NOMO-1 (cell line): ENCODE measurements around the gene CLCN2.
A peak's percentile ranks its signal among the peaks of the same experiment; 100 is the strongest.

Experiments used
- DNase-seq, 2 experiments: peaks; one replicate each; lab custom pipeline; 2025; ENCODE audit not compliant: unreplicated experiment in 2 of 2; lab: John Stamatoyannopoulos, UW

CLCN2 gene

DNA sequence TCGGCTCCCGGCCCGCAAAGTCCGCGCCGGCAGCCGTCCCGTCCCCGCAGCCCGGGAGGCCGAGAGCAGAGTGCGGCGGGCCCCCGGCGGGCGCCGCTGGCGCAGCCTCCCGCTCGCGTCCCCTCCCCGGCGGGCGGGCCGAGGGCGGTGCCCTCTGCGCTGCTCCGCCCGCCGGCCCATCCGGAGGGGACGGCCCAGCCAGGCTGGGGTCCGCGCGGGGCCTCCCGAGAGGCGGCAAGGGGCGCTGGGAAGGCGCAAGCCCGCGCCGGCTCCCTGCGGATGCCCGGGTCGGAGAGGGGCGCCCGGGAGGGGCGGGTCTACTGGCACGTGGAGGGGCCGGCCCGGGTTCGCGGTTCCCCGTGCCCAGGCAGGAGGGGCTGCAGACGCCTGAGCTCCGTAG, at the start of gene CLCN2, which contains the start of gene POLR2H:
CLCN2 (minus strand) TSS at position 74 of the 400 bp plus-strand sequence. CDS start 126 bp downstream, outside the sequence.
POLR2H (plus strand) TSS at position 179 of the 400 bp plus-strand sequence. CDS start 1,783 bp downstream, outside the sequence.
- DNase-seq: peak; percentile 50 to 79

DNA sequence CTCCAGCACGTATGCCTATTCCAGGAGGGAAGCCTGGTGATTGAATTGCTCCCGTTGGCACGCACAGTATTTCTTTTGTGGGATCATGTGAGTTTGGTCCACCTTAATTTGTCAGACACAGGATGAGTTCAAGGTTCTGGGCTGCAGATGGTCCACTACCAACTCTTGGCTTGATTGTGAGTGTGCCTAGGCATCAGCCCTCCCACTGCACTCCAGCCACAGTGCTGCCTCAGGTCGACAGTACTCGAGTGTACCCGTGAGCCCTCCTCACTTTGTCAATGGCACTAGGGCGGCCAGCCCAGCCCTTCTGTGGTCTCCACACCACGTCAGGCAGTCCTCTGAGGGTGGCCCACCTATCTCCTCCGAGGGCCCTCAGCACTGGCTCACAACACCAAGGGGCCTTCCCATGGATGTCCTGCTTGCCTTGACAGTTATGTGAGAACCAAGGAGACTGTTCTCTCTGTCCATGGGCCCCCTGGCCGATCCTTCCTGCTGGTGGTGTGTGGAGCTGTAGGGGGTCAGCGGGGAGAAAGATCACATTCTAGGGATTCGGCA, 48.6 kb upstream of the CLCN2 start:
- no peak for DNase-seq

DNA sequence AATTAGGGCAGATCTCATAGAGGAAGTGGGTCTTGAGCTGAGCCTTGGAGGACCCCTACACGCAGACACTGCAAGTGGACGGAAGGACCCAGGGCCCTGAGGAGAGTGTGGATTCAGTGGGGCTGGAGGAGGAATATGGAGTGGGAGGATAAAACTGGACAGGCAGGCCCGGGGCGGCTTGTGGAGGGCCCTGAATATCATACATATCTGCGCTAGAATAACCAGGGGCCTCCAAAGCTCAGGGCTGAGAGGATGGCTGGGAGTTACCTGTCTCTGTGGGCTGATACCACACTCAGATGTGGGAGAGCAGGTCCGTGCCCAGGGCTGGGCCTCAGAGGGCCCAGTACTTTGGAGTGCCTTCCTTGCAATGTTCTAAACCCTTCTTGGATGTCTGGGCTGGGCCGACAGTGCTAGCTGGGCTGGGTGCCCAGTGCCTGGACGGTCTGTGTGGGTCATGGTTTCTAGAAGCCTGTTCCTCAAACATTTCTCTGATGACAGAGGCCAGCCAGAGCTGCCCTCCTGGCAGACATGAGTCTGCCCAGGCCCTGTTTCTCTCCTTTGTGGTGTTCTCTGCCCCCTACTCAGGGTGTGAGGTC, 48.0 kb upstream of the CLCN2 start:
- no peak for DNase-seq

DNA sequence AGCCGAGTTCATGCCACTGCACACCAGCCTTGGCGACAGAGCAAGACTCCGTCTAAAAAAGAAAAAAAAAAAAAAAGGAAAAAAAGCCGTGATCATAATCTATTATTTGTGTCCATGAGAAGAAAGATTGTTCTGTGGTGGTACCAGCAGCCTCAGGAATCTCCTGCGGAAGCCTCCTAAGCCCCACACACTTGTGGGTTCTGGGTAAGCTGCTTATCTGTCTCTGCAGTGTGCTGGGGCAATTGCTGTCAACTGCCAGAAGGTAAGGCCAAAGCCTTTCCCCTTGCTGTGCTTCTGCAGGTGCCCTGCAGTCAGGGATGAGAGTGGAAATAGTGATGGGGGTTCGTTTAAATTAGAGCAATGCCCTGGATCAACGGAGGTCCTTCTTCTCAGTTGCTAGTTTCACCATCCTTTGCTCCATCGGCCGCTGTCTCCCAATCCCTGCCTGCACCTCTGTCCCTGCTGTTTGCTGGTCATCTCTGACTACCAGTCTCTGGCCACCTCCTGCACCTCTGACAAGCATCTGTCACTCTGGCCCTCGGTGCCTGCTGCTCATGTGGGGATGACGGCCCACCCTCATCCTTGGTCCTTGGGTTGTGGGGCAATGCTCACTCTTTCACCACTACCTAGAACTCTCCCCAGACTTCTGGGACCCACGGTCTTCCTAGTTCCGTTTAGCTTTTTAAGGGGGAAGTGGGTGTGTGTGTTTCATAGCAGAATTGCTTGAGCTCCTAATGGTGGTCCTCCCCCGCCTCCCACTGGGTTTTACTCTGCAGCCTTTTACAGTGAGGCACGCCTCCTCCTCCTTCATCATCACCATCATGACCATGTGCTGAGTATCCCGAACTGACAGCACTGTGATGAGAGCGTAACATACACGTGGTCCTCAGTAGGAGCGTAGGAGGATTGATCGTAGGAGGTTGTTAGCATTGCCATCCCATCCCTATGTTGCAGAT, 43.9 kb upstream of the CLCN2 start:
- no peak for DNase-seq

DNA sequence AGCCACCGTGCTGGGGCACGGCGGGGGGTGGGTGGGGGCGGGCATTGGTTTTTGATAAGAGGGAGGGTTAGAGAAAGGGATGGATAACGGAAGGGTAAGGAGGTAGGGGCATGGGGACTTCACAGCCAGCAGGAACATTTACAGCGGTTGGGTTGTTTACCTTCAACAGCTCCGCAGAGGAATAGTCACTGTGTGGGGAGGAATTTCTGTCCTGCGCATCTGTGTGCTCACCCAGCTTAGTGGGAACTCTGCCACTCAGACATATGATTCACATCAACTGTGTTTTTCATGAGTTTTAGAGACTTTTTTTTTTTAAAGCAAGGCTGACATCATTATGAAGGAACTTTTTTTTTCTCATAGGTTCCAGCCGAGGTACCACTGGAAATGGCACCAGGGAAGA, 38.0 kb upstream of the CLCN2 start:
- no peak for DNase-seq

DNA sequence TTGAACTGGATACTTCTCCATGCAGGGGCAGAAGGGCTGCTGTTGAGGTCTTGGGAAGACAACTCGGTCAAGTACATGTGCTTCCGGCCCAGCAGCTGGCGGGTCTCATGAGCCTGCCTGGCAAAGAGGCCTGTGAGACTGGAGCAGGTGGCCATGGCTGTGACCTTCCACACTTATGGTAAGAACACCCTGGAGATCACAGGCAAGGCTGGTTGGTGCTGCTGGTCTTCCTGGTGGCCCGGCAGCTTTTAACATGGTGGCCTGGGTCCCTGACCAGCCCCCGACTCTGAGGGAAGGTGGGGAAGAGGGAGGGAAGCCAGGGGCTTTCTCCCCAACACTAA, 33.9 kb upstream of the CLCN2 start:
- no peak for DNase-seq

DNA sequence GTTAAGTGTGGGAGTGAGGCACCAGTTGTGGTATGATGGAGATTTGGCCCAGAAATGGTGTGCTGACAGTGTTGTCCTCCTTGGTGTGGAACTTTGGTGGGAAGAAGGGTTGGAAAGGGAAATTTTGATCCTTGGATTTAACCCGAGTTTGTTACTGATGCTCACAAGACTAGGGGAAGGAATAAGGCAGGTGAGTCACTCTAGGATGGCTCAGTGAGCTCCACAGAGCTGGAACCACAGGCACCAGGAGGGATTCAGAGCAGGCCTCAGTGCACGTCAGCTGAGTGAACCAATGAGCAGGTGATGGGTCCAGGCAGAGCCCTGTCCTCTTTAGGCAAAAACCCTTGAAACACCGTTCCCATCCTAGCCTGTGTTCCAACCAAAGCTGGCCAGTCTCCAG, 29.9 kb upstream of the CLCN2 start:
- no peak for DNase-seq

DNA sequence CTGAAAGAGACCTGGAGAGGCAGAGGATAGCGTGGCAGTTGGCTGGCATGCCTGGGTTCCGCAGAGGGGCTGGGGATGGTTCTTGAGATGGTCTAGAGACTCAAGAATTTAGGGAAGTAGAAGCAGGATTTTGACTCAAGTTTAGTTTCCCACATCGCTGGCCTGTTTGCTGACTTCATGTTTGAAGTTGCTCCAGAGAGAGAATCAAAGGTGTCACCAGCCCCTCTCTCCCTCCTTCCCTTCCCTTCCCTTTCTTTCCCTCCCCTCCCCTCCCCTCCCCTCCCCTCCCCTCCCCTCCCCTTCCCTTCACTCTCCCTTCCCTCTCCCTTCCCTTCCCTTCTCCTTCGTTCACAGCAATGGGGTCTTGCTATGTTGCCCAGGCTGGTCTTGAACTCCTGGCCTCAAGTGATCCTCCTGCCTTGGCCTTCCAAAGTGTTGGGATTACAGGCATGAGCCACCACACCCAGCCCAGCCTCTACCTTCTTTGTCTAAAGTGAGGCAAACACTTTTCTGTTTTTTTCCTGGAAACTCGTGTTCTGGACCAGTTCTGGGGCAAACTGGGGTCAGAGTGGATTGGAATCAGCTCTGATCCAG, 28.6 kb upstream of the CLCN2 start:
- DNase-seq: peak in 1 of 2 experiments; percentile 42

DNA sequence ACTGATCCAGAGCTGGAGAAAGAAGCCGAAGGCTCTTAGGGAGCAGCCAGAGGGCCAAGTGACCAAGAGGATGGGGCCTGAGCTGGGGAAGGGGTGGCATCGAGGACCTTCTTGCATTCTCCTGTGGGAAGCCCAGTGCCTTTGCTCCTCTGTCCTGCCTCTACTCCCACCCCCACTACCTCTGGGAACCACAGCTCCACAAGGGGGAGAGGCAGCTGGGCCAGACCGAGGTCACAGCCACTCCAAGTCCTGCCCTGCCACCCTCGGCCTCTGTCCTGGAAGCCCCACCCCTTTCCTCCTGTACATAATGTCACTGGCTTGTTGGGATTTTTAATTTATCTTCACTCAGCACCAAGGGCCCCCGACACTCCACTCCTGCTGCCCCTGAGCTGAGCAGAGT, 28.0 kb upstream of the CLCN2 start:
- DNase-seq: no peak

DNA sequence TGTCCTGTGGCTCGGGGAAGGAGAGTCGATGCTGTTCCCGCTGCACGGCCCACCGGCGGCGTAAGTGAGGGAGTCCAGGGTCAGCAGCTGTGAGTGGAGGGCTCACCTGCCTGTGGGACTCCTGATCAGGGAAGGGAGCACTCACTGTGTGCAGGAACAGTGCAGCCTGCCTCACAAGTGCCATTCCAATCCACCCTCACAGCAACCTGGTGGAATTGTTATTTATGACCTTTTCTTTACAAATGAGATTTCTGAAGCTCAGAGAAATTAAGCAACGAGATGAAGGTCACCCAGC, 27.5 kb upstream of the CLCN2 start:
- DNase-seq: no peak

DNA sequence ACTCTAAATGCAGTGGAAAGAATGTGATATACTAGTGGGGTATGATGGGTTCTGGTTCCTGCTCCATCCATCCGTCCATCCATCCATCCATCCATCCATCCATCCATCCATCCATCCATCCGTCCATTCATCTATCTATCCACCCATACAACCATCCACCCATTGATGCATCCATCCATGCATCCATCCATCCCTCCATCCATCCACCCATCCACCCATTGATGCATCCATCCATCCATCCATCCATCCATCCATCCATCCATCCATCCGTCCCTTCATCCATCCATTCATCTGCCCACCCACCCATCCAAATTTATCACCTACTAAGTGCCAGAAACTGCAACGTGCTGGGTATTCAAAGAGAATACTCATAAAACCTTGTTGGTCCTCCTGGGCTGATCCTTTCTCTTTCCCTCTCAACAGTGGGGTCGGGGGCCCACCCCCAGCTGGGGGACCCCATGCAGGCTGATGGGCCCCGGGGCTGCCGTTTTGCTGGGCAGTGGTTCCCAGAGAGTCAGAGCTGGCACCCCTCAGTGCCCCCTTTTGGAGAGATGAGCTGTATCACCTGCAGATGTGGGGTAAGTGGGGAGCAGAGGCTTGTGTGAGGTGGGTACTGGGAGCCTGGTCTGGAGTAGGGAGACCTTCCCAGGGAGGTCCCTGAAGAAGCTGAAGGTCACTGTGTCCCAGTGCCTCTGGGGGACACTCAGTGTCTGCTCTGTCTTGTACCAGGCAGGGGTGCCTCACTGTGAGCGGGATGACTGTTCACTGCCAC, 26.9 kb upstream of the CLCN2 start:
- DNase-seq: no peak

DNA sequence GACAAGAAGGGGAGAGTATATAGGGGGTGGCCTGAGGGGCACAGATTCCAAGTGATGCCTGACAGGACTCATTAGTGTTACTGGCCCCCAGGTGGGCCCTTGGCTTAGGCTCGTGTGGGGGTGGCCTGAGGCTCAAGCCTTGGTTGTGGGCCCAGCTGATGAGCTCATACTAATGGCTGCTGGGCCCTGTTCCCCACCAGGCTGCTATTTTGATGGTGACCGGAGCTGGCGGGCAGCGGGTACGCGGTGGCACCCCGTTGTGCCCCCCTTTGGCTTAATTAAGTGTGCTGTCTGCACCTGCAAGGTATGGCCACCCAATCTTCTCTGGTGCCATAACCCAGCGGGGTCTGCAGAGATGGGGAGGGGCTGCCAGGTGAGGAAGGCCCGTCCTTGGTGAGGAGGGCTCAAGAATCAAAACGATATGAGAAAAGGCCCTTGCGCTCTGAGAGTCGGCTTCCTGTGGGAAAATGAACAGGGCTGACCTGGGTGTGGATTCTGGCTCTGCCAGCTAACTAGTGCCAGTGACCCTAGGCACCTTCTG, 25.8 kb upstream of the CLCN2 start:
- no peak for DNase-seq

DNA sequence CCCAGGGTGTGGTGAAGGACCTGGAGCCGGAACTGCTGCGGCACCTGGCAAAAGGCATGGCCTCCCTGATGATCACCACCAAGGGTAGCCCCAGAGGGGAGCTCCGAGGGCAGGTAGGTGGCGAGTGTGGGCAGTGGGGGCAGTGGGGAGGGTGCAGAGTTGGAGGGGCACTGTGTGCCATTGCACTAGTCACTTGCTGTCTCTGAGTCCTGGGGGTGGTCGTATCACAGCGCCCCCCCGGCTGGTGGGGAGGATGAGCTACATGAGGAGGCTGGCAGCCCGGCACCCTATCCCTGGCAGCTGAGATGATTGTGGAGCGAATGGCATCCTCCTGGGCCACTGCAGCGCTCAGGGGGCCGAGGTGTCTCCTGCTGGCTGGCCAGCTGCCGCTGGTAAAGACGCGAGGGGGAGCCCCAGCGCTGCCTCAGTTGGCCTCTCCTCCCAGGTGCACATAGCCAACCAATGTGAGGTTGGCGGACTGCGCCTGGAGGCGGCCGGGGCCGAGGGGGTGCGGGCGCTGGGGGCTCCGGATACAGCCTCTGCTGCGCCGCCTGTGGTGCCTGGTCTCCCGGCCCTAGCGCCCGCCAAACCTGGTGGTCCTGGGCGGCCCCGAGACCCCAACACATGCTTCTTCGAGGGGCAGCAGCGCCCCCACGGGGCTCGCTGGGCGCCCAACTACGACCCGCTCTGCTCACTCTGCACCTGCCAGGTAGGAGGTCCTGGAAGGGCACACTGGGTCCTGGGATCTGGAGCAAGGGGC, 24.8 kb upstream of the CLCN2 start:
- no peak for DNase-seq

DNA sequence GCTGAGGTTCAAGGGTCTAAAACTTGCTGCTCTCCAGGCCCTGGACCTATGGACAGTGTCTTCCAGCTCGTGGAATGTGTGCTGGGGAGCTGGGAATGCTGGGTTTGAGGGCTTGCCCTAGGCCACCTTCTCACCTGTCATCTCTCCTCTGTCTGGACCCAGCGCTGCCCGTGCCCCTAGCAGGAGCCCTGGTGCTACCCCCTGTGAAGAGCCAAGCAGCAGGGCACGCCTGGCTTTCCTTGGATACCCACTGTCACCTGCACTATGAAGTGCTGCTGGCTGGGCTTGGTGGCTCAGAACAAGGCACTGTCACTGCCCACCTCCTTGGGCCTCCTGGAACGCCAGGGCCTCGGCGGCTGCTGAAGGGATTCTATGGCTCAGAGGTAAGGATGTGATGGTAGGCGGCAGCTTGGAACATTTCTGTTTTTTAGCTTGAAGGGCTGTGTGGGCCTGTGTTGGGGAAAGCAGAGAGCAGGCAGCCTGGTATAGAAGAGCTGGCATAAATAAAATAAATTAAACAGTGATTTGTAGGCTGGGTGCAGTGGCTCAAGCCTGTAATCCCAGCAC, 23.5 kb upstream of the CLCN2 start:
- no peak for DNase-seq

DNA sequence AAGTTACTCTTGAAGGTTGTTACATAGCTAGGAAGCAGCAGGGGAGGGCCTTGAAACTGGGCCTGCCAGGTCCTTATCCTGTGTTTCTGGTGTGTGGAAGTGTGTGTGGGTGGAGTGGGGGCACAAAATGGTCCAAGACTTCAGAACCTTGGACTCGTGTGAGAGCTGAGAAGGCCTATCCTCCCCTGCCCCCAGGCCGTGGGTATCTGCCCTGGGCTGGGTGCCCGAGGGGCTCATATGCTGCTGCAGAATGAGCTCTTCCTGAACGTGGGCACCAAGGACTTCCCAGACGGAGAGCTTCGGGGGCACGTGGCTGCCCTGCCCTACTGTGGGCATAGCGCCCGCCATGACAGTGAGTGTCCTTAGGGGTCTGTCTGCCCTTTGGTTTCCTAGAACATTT, 22.9 kb upstream of the CLCN2 start:
- no peak for DNase-seq

DNA sequence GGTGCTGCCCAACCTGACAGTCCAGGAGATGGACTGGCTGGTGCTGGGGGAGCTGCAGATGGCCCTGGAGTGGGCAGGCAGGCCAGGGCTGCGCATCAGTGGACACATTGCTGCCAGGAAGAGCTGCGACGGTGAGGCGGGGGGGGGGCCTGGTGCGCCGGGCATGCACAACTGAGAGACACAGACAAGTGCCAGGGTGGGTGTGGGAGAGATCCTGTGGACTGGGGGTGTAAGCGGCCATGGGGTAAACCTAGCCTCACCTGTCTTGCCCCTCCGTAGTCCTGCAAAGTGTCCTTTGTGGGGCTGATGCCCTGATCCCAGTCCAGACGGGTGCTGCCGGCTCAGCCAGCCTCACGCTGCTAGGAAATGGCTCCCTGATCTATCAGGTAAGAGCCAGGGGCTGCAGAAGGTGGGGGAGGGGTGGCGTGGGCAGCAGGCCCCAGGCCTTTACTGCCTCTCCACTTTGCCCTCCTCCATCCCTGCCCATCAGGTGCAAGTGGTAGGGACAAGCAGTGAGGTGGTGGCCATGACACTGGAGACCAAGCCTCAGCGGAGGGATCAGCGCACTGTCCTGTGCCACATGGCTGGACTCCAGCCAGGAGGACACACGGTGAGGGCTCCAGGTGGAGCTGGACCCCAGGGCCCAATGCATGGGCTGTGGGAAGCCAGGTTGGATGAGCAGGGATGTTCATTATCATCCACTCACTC, 21.8 kb upstream of the CLCN2 start:
- DNase-seq: no peak

DNA sequence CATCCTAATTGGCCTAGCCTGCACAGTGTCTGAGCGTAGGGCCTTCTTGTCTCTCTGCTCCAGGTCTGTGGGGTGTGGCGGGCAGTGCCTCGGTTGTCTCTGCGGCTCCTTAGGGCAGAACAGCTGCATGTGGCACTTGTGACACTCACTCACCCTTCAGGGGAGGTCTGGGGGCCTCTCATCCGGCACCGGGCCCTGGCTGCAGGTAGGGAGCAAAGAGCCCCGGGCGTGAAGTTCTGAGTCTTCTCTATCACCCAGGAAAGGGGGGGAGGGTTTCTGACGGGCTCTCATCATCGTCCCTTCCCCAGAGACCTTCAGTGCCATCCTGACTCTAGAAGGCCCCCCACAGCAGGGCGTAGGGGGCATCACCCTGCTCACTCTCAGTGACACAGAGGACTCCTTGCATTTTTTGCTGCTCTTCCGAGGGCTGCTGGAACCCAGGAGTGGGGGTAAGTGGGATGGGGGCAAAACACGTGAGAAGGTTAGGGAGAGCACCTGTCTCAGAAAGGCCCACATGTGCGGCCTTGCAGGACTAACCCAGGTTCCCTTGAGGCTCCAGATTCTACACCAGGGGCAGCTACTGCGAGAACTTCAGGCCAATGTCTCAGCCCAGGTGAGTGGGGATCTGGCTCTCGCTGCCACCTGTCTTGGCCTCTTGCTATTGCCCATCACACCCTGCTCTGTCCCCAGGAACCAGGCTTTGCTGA, 21.1 kb upstream of the CLCN2 start:
- DNase-seq: no peak
